AG09319 (cell line): ENCODE data around the gene UNC5A.

Source experiments
- DNase-seq: peaks from one replicate; pipeline ENCODE4 v3.0.0-alpha.2; 2010; ENCODE audit warnings: low read depth; ENCODE audit errors: extremely low read depth
- TF ChIP-seq, protein P1 (sequence below): IDR thresholded peaks from 2 replicates; pipeline ENCODE4 v1.5.1; 2011; ENCODE audit warnings: low read depth, mild to moderate bottlenecking, inconsistent platforms, low read length, moderate library complexity

UNC5A gene

DNA sequence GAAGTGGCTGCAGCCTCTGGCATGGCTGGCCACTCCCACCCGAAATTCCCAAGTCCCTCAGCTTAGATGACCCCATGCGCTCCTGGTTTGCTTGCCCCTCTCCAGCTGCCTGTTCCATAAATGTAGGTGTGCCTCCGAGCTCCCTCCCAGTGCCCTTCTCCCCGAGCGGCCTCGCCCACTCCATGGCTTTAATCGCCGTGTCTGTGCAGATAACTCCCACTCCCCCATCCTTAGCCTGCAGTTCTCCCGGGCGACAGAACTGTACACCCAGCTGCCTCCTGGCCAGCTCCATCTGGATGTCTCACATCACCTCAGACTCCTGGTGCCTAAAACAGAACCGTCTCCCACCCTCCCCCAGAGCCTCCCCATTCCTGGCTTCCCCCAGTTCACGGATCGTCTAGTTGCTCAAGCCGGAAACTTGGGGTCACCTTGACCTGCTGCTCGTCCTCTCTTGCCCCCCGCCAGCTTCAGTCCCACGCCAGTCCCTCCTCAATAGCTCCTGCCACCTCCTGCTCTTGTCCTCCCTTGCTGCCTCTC, 64.7 kb downstream of the UNC5A start:
- TF ChIP-seq, protein P1, sequence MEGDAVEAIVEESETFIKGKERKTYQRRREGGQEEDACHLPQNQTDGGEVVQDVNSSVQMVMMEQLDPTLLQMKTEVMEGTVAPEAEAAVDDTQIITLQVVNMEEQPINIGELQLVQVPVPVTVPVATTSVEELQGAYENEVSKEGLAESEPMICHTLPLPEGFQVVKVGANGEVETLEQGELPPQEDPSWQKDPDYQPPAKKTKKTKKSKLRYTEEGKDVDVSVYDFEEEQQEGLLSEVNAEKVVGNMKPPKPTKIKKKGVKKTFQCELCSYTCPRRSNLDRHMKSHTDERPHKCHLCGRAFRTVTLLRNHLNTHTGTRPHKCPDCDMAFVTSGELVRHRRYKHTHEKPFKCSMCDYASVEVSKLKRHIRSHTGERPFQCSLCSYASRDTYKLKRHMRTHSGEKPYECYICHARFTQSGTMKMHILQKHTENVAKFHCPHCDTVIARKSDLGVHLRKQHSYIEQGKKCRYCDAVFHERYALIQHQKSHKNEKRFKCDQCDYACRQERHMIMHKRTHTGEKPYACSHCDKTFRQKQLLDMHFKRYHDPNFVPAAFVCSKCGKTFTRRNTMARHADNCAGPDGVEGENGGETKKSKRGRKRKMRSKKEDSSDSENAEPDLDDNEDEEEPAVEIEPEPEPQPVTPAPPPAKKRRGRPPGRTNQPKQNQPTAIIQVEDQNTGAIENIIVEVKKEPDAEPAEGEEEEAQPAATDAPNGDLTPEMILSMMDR: no peak
- no peak for DNase-seq

DNA sequence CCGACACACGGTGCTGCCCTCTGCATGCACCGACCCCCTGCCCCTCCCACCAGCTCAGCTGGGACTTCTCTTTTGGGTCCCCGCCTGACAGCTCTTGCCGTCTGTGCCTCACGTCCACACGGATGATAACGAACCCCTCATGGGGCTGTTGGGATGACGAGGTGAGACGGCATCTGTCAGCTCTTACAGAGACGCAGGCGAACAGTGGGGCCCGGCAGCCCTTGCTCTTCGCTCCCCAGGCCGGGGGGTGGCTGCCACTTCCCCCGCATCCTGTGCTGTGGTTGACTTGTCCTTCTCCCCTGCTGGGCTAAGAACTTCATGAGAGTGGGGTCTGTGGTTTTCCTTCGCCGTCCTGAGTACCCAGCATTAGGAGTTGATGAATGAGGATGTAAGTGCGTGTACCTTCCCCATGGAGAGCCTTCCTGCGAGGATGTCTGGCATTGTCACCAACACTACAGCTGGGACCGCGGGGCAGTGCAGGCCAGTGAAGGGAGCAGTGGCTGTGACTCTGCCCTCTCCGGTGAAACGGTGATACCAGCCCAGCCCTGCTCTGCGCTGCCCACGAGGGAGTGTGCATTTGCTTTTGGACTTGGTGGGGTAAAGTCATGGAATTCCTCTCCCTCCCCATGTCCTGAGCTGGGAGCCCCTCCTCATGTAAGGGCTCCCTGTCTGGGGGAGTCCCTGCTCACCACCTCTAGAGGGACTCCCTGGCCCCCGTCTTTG, 65.6 kb downstream of the UNC5A start:
- TF ChIP-seq, protein P1: no peak
- DNase-seq: no peak

DNA sequence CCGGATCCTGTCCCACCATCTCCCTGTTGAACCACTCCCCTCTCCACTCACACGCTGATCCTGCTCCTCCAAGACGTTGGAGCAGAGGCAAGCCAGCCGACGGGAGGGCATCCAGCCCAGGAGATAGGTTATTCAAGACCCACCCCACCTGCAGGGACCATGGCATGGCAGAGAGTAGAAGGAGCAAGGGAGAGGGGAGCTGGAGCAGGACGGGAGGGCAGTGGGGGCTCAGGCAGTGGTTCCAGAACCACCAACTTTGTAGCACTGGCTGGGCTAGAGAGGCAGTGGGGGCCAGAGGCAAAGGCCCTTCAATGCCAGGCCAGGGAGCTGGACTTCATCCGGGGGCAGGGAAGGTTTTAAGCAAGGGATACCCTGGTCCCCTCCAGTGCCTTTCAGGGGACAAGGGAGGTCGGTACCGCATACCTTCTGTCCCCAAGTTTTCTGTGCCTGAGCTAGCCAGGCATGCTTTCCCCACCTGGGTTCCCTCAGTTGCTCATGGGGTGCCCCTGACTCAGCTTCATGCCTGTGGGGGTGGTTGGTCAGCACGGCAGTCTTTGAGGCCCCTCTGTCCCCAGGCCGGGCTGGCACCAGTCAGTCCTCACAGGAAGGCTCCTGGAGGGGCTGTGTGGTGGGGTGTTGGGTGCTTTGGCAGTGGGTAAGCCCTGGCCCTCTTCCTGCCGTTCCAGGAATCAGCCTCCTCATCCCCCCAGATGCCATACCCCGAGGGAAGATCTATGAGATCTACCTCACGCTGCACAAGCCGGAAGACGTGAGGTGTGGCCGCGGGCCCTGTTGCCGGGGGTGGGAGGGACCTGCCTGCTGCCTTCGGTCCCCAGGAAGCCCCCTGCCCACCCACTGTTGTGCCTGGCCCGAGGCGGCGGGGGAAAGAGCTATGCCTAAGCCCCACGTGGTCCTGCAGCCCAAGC, 66.4 kb downstream of the UNC5A start:
- TF ChIP-seq, protein P1: no peak
- no peak for DNase-seq

DNA sequence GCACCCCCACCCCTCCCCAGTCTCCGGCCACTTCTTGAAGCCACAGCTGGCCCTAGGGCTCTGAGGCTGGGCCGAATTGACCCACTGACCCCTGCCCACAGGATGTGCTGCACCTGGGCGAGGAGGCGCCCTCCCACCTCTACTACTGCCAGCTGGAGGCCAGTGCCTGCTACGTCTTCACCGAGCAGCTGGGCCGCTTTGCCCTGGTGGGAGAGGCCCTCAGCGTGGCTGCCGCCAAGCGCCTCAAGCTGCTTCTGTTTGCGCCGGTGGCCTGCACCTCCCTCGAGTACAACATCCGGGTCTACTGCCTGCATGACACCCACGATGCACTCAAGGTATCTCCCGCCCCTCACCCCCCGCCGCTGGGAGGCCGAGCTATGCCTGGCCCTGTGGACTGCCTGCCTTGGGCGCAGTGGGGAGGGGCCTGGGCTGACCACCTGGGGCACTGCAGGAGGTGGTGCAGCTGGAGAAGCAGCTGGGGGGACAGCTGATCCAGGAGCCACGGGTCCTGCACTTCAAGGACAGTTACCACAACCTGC, 67.5 kb downstream of the UNC5A start:
- TF ChIP-seq, protein P1: no peak
- DNase-seq: no peak

DNA sequence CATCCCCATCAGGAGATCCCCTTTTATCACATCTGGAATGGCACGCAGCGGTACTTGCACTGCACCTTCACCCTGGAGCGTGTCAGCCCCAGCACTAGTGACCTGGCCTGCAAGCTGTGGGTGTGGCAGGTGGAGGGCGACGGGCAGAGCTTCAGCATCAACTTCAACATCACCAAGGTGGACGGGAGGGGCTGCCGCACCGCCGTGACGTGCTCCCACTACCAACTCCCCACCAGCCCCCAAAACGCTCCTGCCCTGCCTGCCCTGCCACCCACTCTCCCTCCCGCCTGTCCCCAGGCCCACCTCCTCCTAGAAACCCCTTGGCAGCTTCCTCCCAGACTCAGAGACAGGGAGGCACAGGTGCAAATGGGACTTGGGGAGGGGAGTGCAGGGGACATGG, 68.1 kb downstream of the UNC5A start:
- DNase-seq: no peak
- TF ChIP-seq, protein P1: no peak

DNA sequence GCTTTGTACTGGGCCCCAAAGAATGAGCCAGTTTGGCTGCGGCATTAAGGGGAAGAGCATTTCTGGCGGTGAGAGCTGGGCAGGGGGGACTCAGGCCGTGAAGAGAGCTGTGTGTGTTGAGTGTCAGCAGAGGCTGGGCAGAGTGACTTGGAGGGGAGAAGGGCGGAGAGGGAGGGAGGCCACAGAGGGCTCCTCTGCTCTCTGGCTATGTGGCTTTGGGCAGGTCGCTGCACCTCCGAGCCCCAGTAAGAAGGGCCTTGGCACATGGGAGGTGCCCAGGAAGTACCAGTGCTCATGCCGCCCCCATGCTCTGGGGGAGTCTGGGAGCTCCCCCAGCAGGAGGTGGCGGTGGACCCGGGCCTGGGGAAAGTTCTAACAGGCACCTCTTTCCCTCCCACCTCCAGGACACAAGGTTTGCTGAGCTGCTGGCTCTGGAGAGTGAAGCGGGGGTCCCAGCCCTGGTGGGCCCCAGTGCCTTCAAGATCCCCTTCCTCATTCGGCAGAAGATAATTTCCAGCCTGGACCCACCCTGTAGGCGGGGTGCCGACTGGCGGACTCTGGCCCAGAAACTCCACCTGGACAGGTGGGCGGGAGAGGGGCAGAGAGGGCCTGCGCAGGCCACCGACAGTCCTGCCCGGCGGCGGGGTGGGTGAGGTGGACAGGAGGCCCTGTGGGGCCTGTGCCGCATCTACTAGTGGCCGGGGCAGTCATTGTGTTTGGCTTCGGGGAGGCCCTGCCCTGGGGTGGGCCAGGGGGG, 68.7 kb downstream of the UNC5A start:
- DNase-seq: no peak
- TF ChIP-seq, protein P1: no peak
